OCI-LY3 (cell line): ENCODE data around the gene CD84.

Experiments
- CTCF ChIP-seq: fragments of 200-600, 300-600 bp; sonication (generic); IDR thresholded peaks from 2 replicates; pipeline ENCODE4 v1.5.1; 2014; ENCODE audit warnings: antibody characterized with exemption, low read length, low read depth
- EZH2phosphoT487 ChIP-seq: fragments of 200-600 bp; shearing (Covaris generic); IDR thresholded peaks from 2 replicates; pipeline ENCODE4 v1.6.1; 2018; ENCODE audit warnings: antibody characterized with exemption, mixed run types, low read depth

- no peak for TF ChIP-seq CTCF
- no peak for TF ChIP-seq EZH2phosphoT487
Observed at GRCh38 chr1:160522622-160523345, 56.5 kb downstream of the CD84 start, which contains the start of gene SLAMF6.
